ENCODE results near the gene MYCN. TPM values are rescaled to one million over a fixed set of nuclear protein-coding genes. Genes with fewer than 3 reads are reported as not detected.

MYCN gene
- polyA plus RNA-seq, 1 of the 3 experiments (the other 2 are of a cell fraction) = 0.03 TPM

- Histone ChIP-seq H3K36me3 (replicated peaks in 1 of 2; ENCODE audit: control insufficient read depth in 1 of 2, insufficient read depth in 2 of 2, low read length in 1 of 2) (no peaks in the 10 kb centered on the region), H3K4me2 (no peak overlapping the region), H3K9ac (no peak overlapping the region), H3K9me3 (no peaks in the 10 kb centered on the region), H3F3A (replicated peaks; ENCODE audit: insufficient read depth) (no peaks in the 10 kb centered on the region), H4K20me1 (ENCODE audit: insufficient read depth) (no peaks in the 10 kb centered on the region), H3K27ac (ENCODE audit: low read depth in 2 of 2, low read length in 1 of 2) (no peak overlapping the region), H2AFZ (ENCODE audit: low read depth) (no peak overlapping the region), H3K79me2 (ENCODE audit: insufficient read depth) (no peaks in the 10 kb centered on the region), H3K4me1 (ENCODE audit: control insufficient read depth in 1 of 2, insufficient read depth in 2 of 2, low read depth in 1 of 2, low read length in 1 of 2) (no peaks in the 10 kb centered on the region; a peak in 1 of 4 replicates), H3K27me3 (ENCODE audit: insufficient read depth) (no peaks in the 10 kb centered on the region), H3K4me3 (ENCODE audit: low read depth in 2 of 2, low read length in 1 of 2) (no peak overlapping the region), H3K9me2 (no peaks in the 10 kb centered on the region)
- 41% methylated on average over 5 of the region's 5 CpGs for WGBS (ENCODE audit: low lambda C conversion rate)
- ChIA-PET POLR2A (interaction anchor here (0.7 kb wide), 1 partner anchor 391 kb away, joined by 4 read pairs; no protein-coding TSS in a partner anchor), CTCF (interaction anchor here (0.5 to 5.7 kb wide), 5 partner anchors 10 to 678 kb away, joined by 3 to 42 read pairs (median 5); partner anchors contain the start of gene MYCN)
- DNase-seq = no peak
- TF ChIP-seq, protein P1, sequence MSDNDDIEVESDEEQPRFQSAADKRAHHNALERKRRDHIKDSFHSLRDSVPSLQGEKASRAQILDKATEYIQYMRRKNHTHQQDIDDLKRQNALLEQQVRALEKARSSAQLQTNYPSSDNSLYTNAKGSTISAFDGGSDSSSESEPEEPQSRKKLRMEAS (IDR thresholded peaks at IDR 0.05; ENCODE audit: low read depth) = no peak
- TF ChIP-seq RAD21 (IDR thresholded peaks at IDR 0.05; ENCODE audit: low read length) = no peak
- no peak for TF ChIP-seq CTCF (IDR thresholded peaks at IDR 0.05)
- no peak for TF ChIP-seq CHD2 (IDR thresholded peaks at IDR 0.05; ENCODE audit: low read length, partially characterized antibody)
- TF ChIP-seq FOSL2 (IDR thresholded peaks at IDR 0.05; ENCODE audit: borderline replicate concordance, low read depth) = no peak
- TF ChIP-seq MXI1 (IDR thresholded peaks at IDR 0.05; ENCODE audit: low read depth, low read length) = no peak
- TF ChIP-seq YY1 (IDR thresholded peaks at IDR 0.05; ENCODE audit: low read depth) = no peak
- TF ChIP-seq RXRA (IDR thresholded peaks at IDR 0.05; ENCODE audit: borderline replicate concordance, low read depth) = no peak
- TF ChIP-seq EP300 (IDR thresholded peaks at IDR 0.05; ENCODE audit: borderline replicate concordance in 1 of 2, low read depth in 1 of 2, low read length in 1 of 2) = no peak
- TF ChIP-seq, protein P2, sequence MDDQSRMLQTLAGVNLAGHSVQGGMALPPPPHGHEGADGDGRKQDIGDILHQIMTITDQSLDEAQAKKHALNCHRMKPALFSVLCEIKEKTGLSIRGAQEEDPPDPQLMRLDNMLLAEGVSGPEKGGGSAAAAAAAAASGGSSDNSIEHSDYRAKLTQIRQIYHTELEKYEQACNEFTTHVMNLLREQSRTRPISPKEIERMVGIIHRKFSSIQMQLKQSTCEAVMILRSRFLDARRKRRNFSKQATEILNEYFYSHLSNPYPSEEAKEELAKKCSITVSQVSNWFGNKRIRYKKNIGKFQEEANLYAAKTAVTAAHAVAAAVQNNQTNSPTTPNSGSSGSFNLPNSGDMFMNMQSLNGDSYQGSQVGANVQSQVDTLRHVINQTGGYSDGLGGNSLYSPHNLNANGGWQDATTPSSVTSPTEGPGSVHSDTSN (IDR thresholded peaks at IDR 0.05) = no peak
These were observed 9.6 kb upstream of the MYCN start for GRCh38 chr2:15930589-15931318.

DNA sequence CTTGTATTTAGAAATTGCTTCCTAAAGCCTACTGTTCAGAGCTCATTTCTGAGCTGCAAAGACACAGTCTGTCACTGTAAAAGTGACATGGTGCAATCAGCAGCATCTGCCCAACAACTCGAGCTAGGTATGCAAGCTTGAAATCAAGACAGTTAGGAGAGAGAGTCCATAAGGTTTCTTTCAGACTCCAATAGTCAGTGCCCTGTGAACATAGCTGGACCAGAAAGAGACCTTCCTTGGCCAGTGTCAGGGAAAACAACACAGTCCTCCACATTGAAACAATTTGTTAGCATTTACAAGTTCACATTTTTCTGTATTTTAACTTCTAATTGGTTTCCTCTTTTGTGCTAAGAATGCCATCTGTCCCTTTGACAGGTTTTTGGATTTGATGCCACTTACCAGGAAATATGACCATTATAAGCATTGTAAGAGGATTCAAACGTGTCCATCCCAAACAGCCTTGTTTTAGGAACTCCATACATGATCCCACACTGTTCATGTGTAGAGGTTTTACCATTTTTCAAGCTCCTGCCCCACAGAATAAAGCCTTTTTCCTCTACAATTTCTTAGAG lies 8.9 kb upstream of the MYCN start:
- POLR2A ChIA-PET = no interaction called here
- Histone ChIP-seq H3K9me3 (no peaks in the 10 kb centered on the region), H3K27me3 (ENCODE audit: insufficient read depth) (no peaks in the 10 kb centered on the region), H2AFZ (ENCODE audit: low read depth) (no peak overlapping the region), H3K36me3 (replicated peaks in 1 of 2; ENCODE audit: control insufficient read depth in 1 of 2, insufficient read depth in 2 of 2, low read length in 1 of 2) (no peaks in the 10 kb centered on the region), H3K9me2 (no peaks in the 10 kb centered on the region), H4K20me1 (ENCODE audit: insufficient read depth) (no peaks in the 10 kb centered on the region), H3K4me1 (ENCODE audit: control insufficient read depth in 1 of 2, insufficient read depth in 2 of 2, low read depth in 1 of 2, low read length in 1 of 2) (no peaks in the 10 kb centered on the region; a peak in 1 of 4 replicates), H3K9ac (no peak overlapping the region), H3K79me2 (ENCODE audit: insufficient read depth) (no peaks in the 10 kb centered on the region), H3K4me3 (ENCODE audit: low read depth in 2 of 2, low read length in 1 of 2) (no peak overlapping the region), H3K27ac (ENCODE audit: low read depth in 2 of 2, low read length in 1 of 2) (no peak overlapping the region), H3F3A (replicated peaks; ENCODE audit: insufficient read depth) (no peaks in the 10 kb centered on the region), H3K4me2 (no peak overlapping the region)
- TF ChIP-seq, protein P3, sequence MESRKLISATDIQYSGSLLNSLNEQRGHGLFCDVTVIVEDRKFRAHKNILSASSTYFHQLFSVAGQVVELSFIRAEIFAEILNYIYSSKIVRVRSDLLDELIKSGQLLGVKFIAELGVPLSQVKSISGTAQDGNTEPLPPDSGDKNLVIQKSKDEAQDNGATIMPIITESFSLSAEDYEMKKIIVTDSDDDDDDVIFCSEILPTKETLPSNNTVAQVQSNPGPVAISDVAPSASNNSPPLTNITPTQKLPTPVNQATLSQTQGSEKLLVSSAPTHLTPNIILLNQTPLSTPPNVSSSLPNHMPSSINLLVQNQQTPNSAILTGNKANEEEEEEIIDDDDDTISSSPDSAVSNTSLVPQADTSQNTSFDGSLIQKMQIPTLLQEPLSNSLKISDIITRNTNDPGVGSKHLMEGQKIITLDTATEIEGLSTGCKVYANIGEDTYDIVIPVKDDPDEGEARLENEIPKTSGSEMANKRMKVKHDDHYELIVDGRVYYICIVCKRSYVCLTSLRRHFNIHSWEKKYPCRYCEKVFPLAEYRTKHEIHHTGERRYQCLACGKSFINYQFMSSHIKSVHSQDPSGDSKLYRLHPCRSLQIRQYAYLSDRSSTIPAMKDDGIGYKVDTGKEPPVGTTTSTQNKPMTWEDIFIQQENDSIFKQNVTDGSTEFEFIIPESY (IDR thresholded peaks at IDR 0.05; ENCODE audit: borderline replicate concordance, low read depth) = no peak
- TF ChIP-seq TAF1 (IDR thresholded peaks at IDR 0.05; ENCODE audit: borderline replicate concordance, low read depth, low read length) (no peak), ELF1 (IDR thresholded peaks at IDR 0.05) (no peak), USF1 (IDR thresholded peaks at IDR 0.05; ENCODE audit: borderline replicate concordance, low read depth) (no peak), EZH2phosphoT487 (IDR thresholded peaks at IDR 0.05; ENCODE audit: borderline replicate concordance, low read depth) (no peak)
- TF ChIP-seq, protein P2 (IDR thresholded peaks at IDR 0.05) = no peak
- TF ChIP-seq, protein P4, sequence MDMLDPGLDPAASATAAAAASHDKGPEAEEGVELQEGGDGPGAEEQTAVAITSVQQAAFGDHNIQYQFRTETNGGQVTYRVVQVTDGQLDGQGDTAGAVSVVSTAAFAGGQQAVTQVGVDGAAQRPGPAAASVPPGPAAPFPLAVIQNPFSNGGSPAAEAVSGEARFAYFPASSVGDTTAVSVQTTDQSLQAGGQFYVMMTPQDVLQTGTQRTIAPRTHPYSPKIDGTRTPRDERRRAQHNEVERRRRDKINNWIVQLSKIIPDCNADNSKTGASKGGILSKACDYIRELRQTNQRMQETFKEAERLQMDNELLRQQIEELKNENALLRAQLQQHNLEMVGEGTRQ (IDR thresholded peaks at IDR 0.05; ENCODE audit: borderline replicate concordance, low read depth, low read length) = no peak
- 2% methylated on average over 2 of the region's 2 CpGs for WGBS (ENCODE audit: low lambda C conversion rate)
- DNase-seq = no peak
- CTCF ChIA-PET = interaction anchor here (1.0 to 5.7 kb wide), 3 partner anchors 9 to 826 kb away, joined by 3 to 42 read pairs (median 4); partner anchors contain the start of gene MYCN
